ENCODE measurements around the gene CACNA1D. TPM values are rescaled to one million over a fixed set of nuclear protein-coding genes. Genes with fewer than 3 reads are reported as not detected.

The CACNA1D gene
- total RNA-seq, 1 experiment from 2014 or later = 1.1 TPM

GRCh38 chr3:53815067-53815466 is 320.7 kb downstream of the CACNA1D start:
- no peak overlapping the region for H3K4me3 ChIP-seq (replicated peaks in 1 of 2; ENCODE audit: low read depth in 1 of 2, low read length in 2 of 2)
- no peaks in the 10 kb centered on the region for H3K79me2 ChIP-seq (ENCODE audit: insufficient read depth, low read length)
- H3K9ac ChIP-seq (ENCODE audit: low read length) = no peak overlapping the region
- H2AFZ ChIP-seq (ENCODE audit: low read depth, low read length, poor library complexity, severe bottlenecking) = no peak overlapping the region
- H3K9me3 ChIP-seq (ENCODE audit: control insufficient read depth in 1 of 2, insufficient read depth in 1 of 2, low read depth in 1 of 2, low read length in 2 of 2) = no peaks in the 10 kb centered on the region
- no peaks in the 10 kb centered on the region for H3K9me2 ChIP-seq (ENCODE audit: insufficient read depth)
- CTCF ChIA-PET = no interaction called here
- H3K27ac ChIP-seq (ENCODE audit: low read depth, low read length) = no peak overlapping the region
- intact Hi-C loops (cut with micrococcal nuclease) = no loop called here
- BruUV-seq (replicated peaks) = no TSS peak
- H3K27me3 ChIP-seq (ENCODE audit: insufficient read depth, low read length) = no peaks in the 10 kb centered on the region
- H3K36me3 ChIP-seq (ENCODE audit: control insufficient read depth in 1 of 2, insufficient read depth in 2 of 2, low read length in 2 of 2) = no peaks in the 10 kb centered on the region; a peak in 1 of 4 replicates
- ATAC-seq = no peak
- RAD21 ChIA-PET (ENCODE audit: low non-redundant PET in 1 of 2, low total read pairs in 2 of 2, uncharacterized antibody in 2 of 2, unreplicated experiment in 2 of 2) = no interaction called here
- H3K4me2 ChIP-seq (ENCODE audit: low read length) = no peak overlapping the region
- TF ChIP-seq CTCF (IDR thresholded peaks at IDR 0.05 in 2 of 3, conservative IDR thresholded peaks at IDR 0.05 in 1 of 3; ENCODE audit: borderline replicate concordance in 1 of 3, insufficient read depth in 1 of 3, low read depth in 2 of 3, low read length in 2 of 3) = no peak
- TF ChIP-seq REST (IDR thresholded peaks at IDR 0.05; ENCODE audit: low read depth) = no peak
- TF ChIP-seq ATF3 (IDR thresholded peaks at IDR 0.05) = no peak
- no peak for TF ChIP-seq POLR2AphosphoS5 (IDR thresholded peaks at IDR 0.05; ENCODE audit: low read depth, low read length)
- no peak for TF ChIP-seq ZFX (IDR thresholded peaks at IDR 0.05)
- no peak for TF ChIP-seq TCF7L2 (IDR thresholded peaks at IDR 0.05; ENCODE audit: borderline replicate concordance, extremely low read depth, insufficient read depth, insufficient read length)
- no peak for TF ChIP-seq SP1 (IDR thresholded peaks at IDR 0.05; ENCODE audit: low read depth)
- POLR2A ChIA-PET = no interaction called here
- no peaks in the 10 kb centered on the region for H4K20me1 ChIP-seq (ENCODE audit: insufficient read depth)
- no peaks in the 10 kb centered on the region for H3K4me1 ChIP-seq (ENCODE audit: control insufficient read depth in 1 of 2, insufficient read depth in 2 of 2, low read length in 2 of 2)
- DNase-seq (ENCODE audit: low read depth, low spot score) = no peak

All from HCT116 (cell line).